H1 (cell line): ENCODE results near the gene TAS1R3. TPM values are rescaled to one million over a fixed set of nuclear protein-coding genes. Genes with fewer than 3 reads are reported as not detected.

ENCODE experiments used
- CTCF ChIA-PET: fragments of 300-600 bp; sonication (Branson Sonifier 250); formaldehyde crosslinking; loops from one replicate; lab custom pipeline; 2021; ENCODE audit not compliant: partially characterized antibody; lab: Charles Lee
- POLR2A ChIA-PET: fragments of 300-600 bp; sonication (Branson Sonifier 250); formaldehyde crosslinking; loops from one replicate; lab custom pipeline; 2021; ENCODE audit warnings: inconsistent platforms; ENCODE audit not compliant: partially characterized antibody; lab: Charles Lee
- DNase-seq, 2 experiments: peaks; one replicate each; pipeline versions ENCODE4 v3.0.0 to v3.0.0-alpha.2; 2010 to 2022; ENCODE audit warnings: low spot score in 2 of 2, low read depth in 1 of 2, mixed read lengths in 1 of 2
- FAIRE-seq: peaks from 2 replicates; lab custom pipeline; 2011; peaks lifted over from hg19 to GRCh38; lab: Jason Lieb, UNC
- H2AFZ ChIP-seq: 2 replicates; pipeline ENCODE4 v1.8.1; 2012; ENCODE audit warnings: low read length, inconsistent platforms
- H2AK5ac ChIP-seq: 2 replicates; pipeline ENCODE4 v1.6.1; 2013; ENCODE audit warnings: low read depth, low read length
- H2BK120ac ChIP-seq: replicated peaks from 2 replicates; pipeline ENCODE3; 2013; ENCODE audit warnings: low read depth, low read length, inconsistent platforms
- H2BK12ac ChIP-seq: 2 replicates; pipeline ENCODE4 v1.6.1; 2013; ENCODE audit warnings: low read depth, low read length
- H2BK15ac ChIP-seq: 2 replicates; pipeline ENCODE4 v1.6.1; 2013; ENCODE audit warnings: low read length
- H2BK20ac ChIP-seq: 2 replicates; pipeline ENCODE4 v1.6.1; 2013; ENCODE audit warnings: low read length
- H2BK5ac ChIP-seq: 2 replicates; pipeline ENCODE4 v1.6.1; 2013; ENCODE audit warnings: low read depth, low read length
- H3K14ac ChIP-seq: 2 replicates; pipeline ENCODE4 v1.6.1; 2013; ENCODE audit warnings: inconsistent platforms; ENCODE audit not compliant: insufficient read length
- H3K18ac ChIP-seq: 2 replicates; pipeline ENCODE4 v1.6.1; 2013; ENCODE audit warnings: low read length; ENCODE audit errors: extremely low read depth
- H3K23ac ChIP-seq: 2 replicates; pipeline ENCODE4 v1.6.1; 2013; ENCODE audit warnings: inconsistent platforms; ENCODE audit not compliant: insufficient read length
- H3K23me2 ChIP-seq: 2 replicates; pipeline ENCODE4 v1.6.1; 2013; ENCODE audit warnings: low read depth, low read length
- H3K27ac ChIP-seq: 2 replicates; pipeline ENCODE4 v1.6.1; 2011; ENCODE audit warnings: low read depth, low read length, inconsistent platforms
- H3K27me3 ChIP-seq, 4 experiments: replicated peaks in 1 of 4; 1 replicate in 1 of 4; 2 replicates in 3 of 4; pipeline versions ENCODE4 v1.6.1 to v1.8.1; 2011 to 2013; ENCODE audit warnings: low read length in 3 of 4, mild to moderate bottlenecking in 3 of 4, inconsistent platforms in 2 of 4, mixed read lengths in 2 of 4, moderate library complexity in 1 of 4; ENCODE audit not compliant: control insufficient read depth in 3 of 4, insufficient read depth in 3 of 4; ENCODE audit errors: extremely low read depth in 1 of 4
- H3K36me3 ChIP-seq, 4 experiments: 2 replicates each; pipeline versions ENCODE4 v1.6.1 to v1.8.1; 2011 to 2013; ENCODE audit warnings: mild to moderate bottlenecking in 4 of 4, low read length in 3 of 4, moderate library complexity in 2 of 4, control low read depth in 1 of 4, inconsistent platforms in 1 of 4; ENCODE audit not compliant: insufficient read depth in 4 of 4, control insufficient read depth in 2 of 4
- H3K4ac ChIP-seq: replicated peaks from 2 replicates; pipeline ENCODE3; 2013; ENCODE audit warnings: low read length, low read depth, mixed read lengths, inconsistent platforms; ENCODE audit not compliant: insufficient read length
- H3K4me1 ChIP-seq, 4 experiments: replicated peaks in 1 of 4; 1 replicate in 1 of 4; 2 replicates in 3 of 4; pipeline versions ENCODE4 v1.6.1 to v1.8.1; 2011 to 2013; ENCODE audit warnings: low read length in 3 of 4, inconsistent platforms in 2 of 4, mixed read lengths in 1 of 4; ENCODE audit not compliant: insufficient read depth in 4 of 4, control insufficient read depth in 3 of 4
- H3K4me2 ChIP-seq, 2 experiments: 2 replicates each; pipeline versions ENCODE4 v1.6.1 to v1.8.1; 2011 to 2013; ENCODE audit warnings: low read depth in 2 of 2, low read length in 2 of 2, control low read depth in 1 of 2, inconsistent platforms in 1 of 2, mild to moderate bottlenecking in 1 of 2; ENCODE audit not compliant: insufficient read depth in 1 of 2
- H3K4me3 ChIP-seq, 4 experiments: fragments of 200-600, 300-600 bp in 1 of 4; sonication (generic), shearing (Covaris generic), sonication (Bioruptor Twin) in 1 of 4; 2 replicates each; pipeline versions ENCODE4 v1.5.1 to v1.8.1; 2011 to 2016; ENCODE audit warnings: low read length in 4 of 4, low read depth in 3 of 4, control low read depth in 2 of 4, inconsistent platforms in 2 of 4, mild to moderate bottlenecking in 2 of 4, mixed read lengths in 1 of 4, moderate library complexity in 1 of 4; ENCODE audit not compliant: insufficient read depth in 2 of 4; ENCODE audit errors: extremely low read depth in 1 of 4
- H3K56ac ChIP-seq: replicated peaks from 2 replicates; pipeline ENCODE3; 2013; ENCODE audit warnings: low read depth, mild to moderate bottlenecking, mixed read lengths, low read length, inconsistent platforms; ENCODE audit not compliant: insufficient read length
- H3K79me1 ChIP-seq: 2 replicates; pipeline ENCODE4 v1.6.1; 2013; ENCODE audit warnings: low read depth, low read length, control low read depth
- H3K79me2 ChIP-seq, 2 experiments: 2 replicates each; pipeline versions ENCODE4 v1.6.1 to v1.8.1; 2012 to 2013; ENCODE audit warnings: low read length in 2 of 2, mild to moderate bottlenecking in 2 of 2, inconsistent platforms in 1 of 2; ENCODE audit not compliant: insufficient read depth in 2 of 2, control insufficient read depth in 1 of 2
- H3K9ac ChIP-seq, 4 experiments: replicated peaks in 1 of 4; 1 replicate in 1 of 4; 2 replicates in 3 of 4; pipeline versions ENCODE4 v1.6.1 to v1.8.1; 2011 to 2013; ENCODE audit warnings: low read depth in 3 of 4, low read length in 3 of 4, control low read depth in 2 of 4, mild to moderate bottlenecking in 2 of 4, moderate library complexity in 2 of 4, inconsistent platforms in 1 of 4; ENCODE audit errors: extremely low read depth in 1 of 4
- H3K9me3 ChIP-seq, 2 experiments: 2 replicates each; pipeline versions ENCODE4 v1.6.1 to v1.8.1; 2012 to 2013; ENCODE audit warnings: mild to moderate bottlenecking in 2 of 2, moderate library complexity in 2 of 2, control low read depth in 1 of 2, inconsistent platforms in 1 of 2, low read depth in 1 of 2, low read length in 1 of 2, mixed read lengths in 1 of 2; ENCODE audit not compliant: insufficient read depth in 2 of 2
- H4K20me1 ChIP-seq, 2 experiments: replicated peaks in 1 of 2; 2 replicates each; pipeline versions ENCODE3 to v1.8.1; 2011 to 2013; ENCODE audit warnings: inconsistent platforms in 2 of 2, low read length in 2 of 2, mild to moderate bottlenecking in 1 of 2; ENCODE audit not compliant: insufficient read depth in 2 of 2, control insufficient read depth in 1 of 2
- H4K5ac ChIP-seq: 2 replicates; pipeline ENCODE4 v1.6.1; 2013; ENCODE audit warnings: low read length, low read depth, mixed read lengths, inconsistent platforms; ENCODE audit not compliant: insufficient read length
- H4K8ac ChIP-seq: 2 replicates; pipeline ENCODE4 v1.8.0; 2013; ENCODE audit warnings: mild to moderate bottlenecking, moderate library complexity, low read length, inconsistent platforms; ENCODE audit not compliant: insufficient read depth; ENCODE audit errors: extremely low read depth
- H4K91ac ChIP-seq: replicated peaks from 2 replicates; pipeline ENCODE3; 2013; ENCODE audit warnings: low read length, mixed read lengths, inconsistent platforms; ENCODE audit not compliant: insufficient read length
- ASH2L ChIP-seq: fragments of 200-600, 300-600 bp; sonication (generic); IDR thresholded peaks from one replicate; pipeline ENCODE4 v1.7.1; 2017; ENCODE audit warnings: low read length
- CREB1 ChIP-seq: IDR thresholded peaks from 2 replicates; pipeline ENCODE4 v1.6.1; 2012; ENCODE audit warnings: inconsistent platforms
- JUND ChIP-seq: IDR thresholded peaks from 2 replicates; pipeline ENCODE4 v1.6.1; 2011; ENCODE audit warnings: mild to moderate bottlenecking, improper control_type of control experiment, low read length
- KDM1A ChIP-seq: fragments of 200-600, 300-600 bp; sonication (generic); IDR thresholded peaks from 2 replicates; pipeline ENCODE4 v1.7.1; 2016; ENCODE audit warnings: mild to moderate bottlenecking, low read length, borderline replicate concordance
- KDM4A ChIP-seq: IDR thresholded peaks from one replicate; pipeline ENCODE4 v1.7.1; 2012; ENCODE audit warnings: low read depth, mild to moderate bottlenecking, moderate library complexity, low read length, inconsistent platforms; ENCODE audit not compliant: severe bottlenecking
- KDM5A ChIP-seq: fragments of 200-600 bp; IDR thresholded peaks from 2 replicates; pipeline ENCODE4 v1.7.1; 2012; ENCODE audit warnings: mild to moderate bottlenecking, low read length, inconsistent platforms, mixed read lengths
- SAP30 ChIP-seq: fragments of 300-600 bp; sonication (generic); IDR thresholded peaks from 2 replicates; pipeline ENCODE4 v1.7.1; 2012; ENCODE audit warnings: low read length, moderate library complexity, mild to moderate bottlenecking, inconsistent platforms; ENCODE audit not compliant: insufficient read depth, insufficient replicate concordance
- TAF1 ChIP-seq: IDR thresholded peaks from 2 replicates; pipeline ENCODE4 v1.6.1; 2011; ENCODE audit warnings: mild to moderate bottlenecking, low read depth, low read length
- whole genome bisulfite sequencing, 2 experiments: shearing (Covaris generic) in 1 of 2; methylation state at CpG; one replicate each; pipeline versions ENCODE4 v1.1.6 to v1.1.7; 2013 to 2015; ENCODE audit warnings: low lambda C conversion rate in 2 of 2, mixed read lengths in 2 of 2, inconsistent platforms in 1 of 2, low coverage in 1 of 2, missing lambda C conversion rate in 1 of 2; ENCODE audit not compliant: insufficient replicate concordance in 2 of 2, insufficient coverage in 1 of 2, insufficient read length in 1 of 2; ENCODE audit errors: extremely low coverage in 1 of 2, missing lambda C conversion rate in 1 of 2; 5-methylcytosine and 5-hydroxymethylcytosine counted together
- polyA plus RNA-seq, 7 experiments: library from polyadenylated mRNA; depleted of rRNA in 3 of 7; stranded (reverse) in 5 of 7; unstranded in 2 of 7; fragments of >200 nt in 5 of 7; fragments of 200-250 nt in 2 of 7; gene quantifications; 1 replicate in 5 of 7; 2 replicates in 1 of 7; 4 replicates in 1 of 7; pipeline versions ENCODE4 v1.2.1 to v1.2.3, GENCODE V29; 2011 to 2013; ENCODE audit warnings: missing spikeins in 2 of 7, mixed read lengths in 2 of 7
- total RNA-seq: library from RNA; stranded (reverse); fragmentation: NEBNext Ultra II Directional; extraction: Animal tissue kit (Norgen Biotek cat#: 25700); gene quantifications from 2 replicates; pipeline ENCODE4 v1.2.1, GENCODE V29; 2021
- TF ChIP-seq, protein P1 (sequence below), 3 experiments: IDR thresholded peaks; 1 replicate in 2 of 3; 2 replicates in 1 of 3; pipeline versions ENCODE4 v1.5.1 to v1.6.1; 2011; ENCODE audit warnings: low read length in 3 of 3, mild to moderate bottlenecking in 3 of 3, inconsistent platforms in 2 of 3, low read depth in 1 of 3, moderate library complexity in 1 of 3; ENCODE audit not compliant: insufficient read depth in 1 of 3; ENCODE audit errors: control extremely low read depth in 1 of 3

TAS1R3 gene
- total and polyA plus RNA-seq, 2 of the 8 experiments (the other 6 are each of a cell fraction or from before 2014, with no cell fraction given): 0.03 to 0.19 TPM

DNA sequence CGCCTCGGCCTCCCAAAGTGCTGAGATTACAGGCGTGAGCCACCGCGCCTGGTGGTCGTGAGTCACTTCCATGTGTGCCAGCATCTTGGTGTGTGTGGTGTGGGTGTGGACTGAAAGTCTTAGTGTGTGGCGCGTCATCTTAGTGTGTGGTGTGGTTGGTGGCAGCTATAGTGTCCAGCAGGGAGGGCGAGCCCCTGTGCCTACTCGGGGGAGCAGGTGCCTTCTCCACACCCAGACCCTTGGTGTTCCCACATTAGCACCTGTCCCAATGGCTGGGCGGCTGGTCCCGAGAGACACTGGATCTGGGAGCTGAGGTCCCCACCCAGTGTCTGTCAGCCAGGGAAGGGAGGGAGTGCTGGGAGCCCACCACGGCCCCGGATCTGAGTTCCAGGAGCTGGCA is 48.1 kb upstream of the TAS1R3 start:
- Histone ChIP-seq H3K4me3 (no peak overlapping the region), H3K36me3 (no peaks in the 10 kb centered on the region), H3K27me3 (no peaks in the 10 kb centered on the region), H2BK20ac (no peak overlapping the region), H3K23me2 (no peaks in the 10 kb centered on the region), H3K27ac (no peak overlapping the region), H3K9ac (no peak overlapping the region), H4K20me1 (no peaks in the 10 kb centered on the region), H3K9me3 (no peaks in the 10 kb centered on the region), H4K8ac (no peak overlapping the region; the same call in 1 of the 2 replicates), H3K18ac (no peak overlapping the region), H2BK12ac (no peak overlapping the region), H2AK5ac (no peak overlapping the region), H3K4ac (no peak overlapping the region), H3K56ac (no peak overlapping the region), H3K23ac (no peak overlapping the region), H3K4me1 (peaks cover 0 to 2% (median under 1%) of the 10 kb centered on the region in 4 experiments; a peak in 1 of 7 replicates), H3K14ac (no peak overlapping the region), H3K79me2 (no peaks in the 10 kb centered on the region), H2BK120ac (no peak overlapping the region), H4K91ac (no peak overlapping the region), H4K5ac (no peak overlapping the region), H2BK5ac (no peak overlapping the region), H2BK15ac (no peak overlapping the region), H2AFZ (no peak overlapping the region), H3K79me1 (no peaks in the 10 kb centered on the region), H3K4me2 (no peak overlapping the region)
- TF ChIP-seq, protein P1, sequence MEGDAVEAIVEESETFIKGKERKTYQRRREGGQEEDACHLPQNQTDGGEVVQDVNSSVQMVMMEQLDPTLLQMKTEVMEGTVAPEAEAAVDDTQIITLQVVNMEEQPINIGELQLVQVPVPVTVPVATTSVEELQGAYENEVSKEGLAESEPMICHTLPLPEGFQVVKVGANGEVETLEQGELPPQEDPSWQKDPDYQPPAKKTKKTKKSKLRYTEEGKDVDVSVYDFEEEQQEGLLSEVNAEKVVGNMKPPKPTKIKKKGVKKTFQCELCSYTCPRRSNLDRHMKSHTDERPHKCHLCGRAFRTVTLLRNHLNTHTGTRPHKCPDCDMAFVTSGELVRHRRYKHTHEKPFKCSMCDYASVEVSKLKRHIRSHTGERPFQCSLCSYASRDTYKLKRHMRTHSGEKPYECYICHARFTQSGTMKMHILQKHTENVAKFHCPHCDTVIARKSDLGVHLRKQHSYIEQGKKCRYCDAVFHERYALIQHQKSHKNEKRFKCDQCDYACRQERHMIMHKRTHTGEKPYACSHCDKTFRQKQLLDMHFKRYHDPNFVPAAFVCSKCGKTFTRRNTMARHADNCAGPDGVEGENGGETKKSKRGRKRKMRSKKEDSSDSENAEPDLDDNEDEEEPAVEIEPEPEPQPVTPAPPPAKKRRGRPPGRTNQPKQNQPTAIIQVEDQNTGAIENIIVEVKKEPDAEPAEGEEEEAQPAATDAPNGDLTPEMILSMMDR (IDR thresholded peaks at IDR 0.05; ENCODE audit: control extremely low read depth in 1 of 3, insufficient read depth in 1 of 3, low read depth in 1 of 3, low read length in 3 of 3): no peak
- TF ChIP-seq CREB1 (no peak), TAF1 (no peak), SAP30 (no peak), JUND (no peak), ASH2L (no peak), KDM1A (no peak), KDM5A (no peak), KDM4A (no peak)
- no peak for DNase-seq
- WGBS, 2 experiments: 91% methylated on average over 14 of the region's 14 CpGs; no CpG with 5 or more reads in 1 of the 2 experiments
- CTCF ChIA-PET: interaction anchor here (1.4 to 6.1 kb wide), 3 partner anchors 8 to 89 kb away, joined by 3 to 38 read pairs (median 4); no protein-coding TSS in a partner anchor
- POLR2A ChIA-PET: no interaction called here
- FAIRE-seq: no peak
